OCI-LY1 (cell line): ENCODE data around the gene SAMD11.

Experiments used
- H2AFZ ChIP-seq: fragments of 200-600 bp; sonication (generic), shearing (Covaris generic); 2 replicates; pipeline ENCODE4 v1.6.0; 2014; ENCODE audit warnings: antibody characterized with exemption, mild to moderate bottlenecking, low read length
- H3F3A ChIP-seq: fragments of 200-600 bp; sonication (generic), shearing (Covaris generic); 2 replicates; pipeline ENCODE4 v1.6.0; 2014; ENCODE audit warnings: mild to moderate bottlenecking, antibody characterized with exemption, low read length, moderate library complexity; ENCODE audit not compliant: insufficient read depth
- H3K27ac ChIP-seq: fragments of 200-600 bp; sonication (generic); 2 replicates; pipeline ENCODE4 v1.5.1; 2014; ENCODE audit warnings: low read length, mixed run types, mild to moderate bottlenecking, low read depth; ENCODE audit not compliant: poor library complexity, severe bottlenecking
- H3K27me3 ChIP-seq: fragments of 200-600 bp; sonication (generic); 2 replicates; pipeline ENCODE4 v1.6.0; 2014; ENCODE audit warnings: antibody characterized with exemption, mild to moderate bottlenecking, low read length, moderate library complexity; ENCODE audit not compliant: insufficient read depth
- H3K36me3 ChIP-seq: fragments of 200-600 bp; sonication (generic); 2 replicates; pipeline ENCODE4 v1.6.1; 2014; ENCODE audit warnings: mild to moderate bottlenecking, antibody characterized with exemption, low read length, moderate library complexity, mixed read lengths; ENCODE audit not compliant: insufficient read depth
- H3K4me1 ChIP-seq: fragments of 200-600 bp; sonication (generic); 2 replicates; pipeline ENCODE4 v1.5.1; 2014; ENCODE audit warnings: mild to moderate bottlenecking, low read length, moderate library complexity; ENCODE audit not compliant: insufficient read depth, severe bottlenecking
- H3K4me2 ChIP-seq: fragments of 200-600 bp; sonication (generic), shearing (Covaris generic); 2 replicates; pipeline ENCODE4 v1.6.1; 2014; ENCODE audit warnings: low read length
- H3K4me3 ChIP-seq: fragments of 200-600 bp; sonication (generic); 2 replicates; pipeline ENCODE4 v1.5.1; 2014; ENCODE audit warnings: low read length, low read depth, mild to moderate bottlenecking, mixed read lengths; ENCODE audit not compliant: poor library complexity, severe bottlenecking
- H3K79me2 ChIP-seq: fragments of 200-600 bp; shearing (Covaris generic); 2 replicates; pipeline ENCODE4 v1.6.1; 2016; ENCODE audit warnings: mixed run types, low read length, mixed read lengths; ENCODE audit not compliant: insufficient read depth
- H3K9ac ChIP-seq: fragments of 200-600 bp; sonication (generic), shearing (Covaris generic); 2 replicates; pipeline ENCODE4 v1.6.1; 2014; ENCODE audit warnings: mild to moderate bottlenecking, low read length, mixed read lengths
- H3K9me2 ChIP-seq: fragments of 200-600 bp; sonication (generic), shearing (Covaris generic); 2 replicates; pipeline ENCODE4 v1.6.1; 2014; ENCODE audit warnings: low read depth, mild to moderate bottlenecking, low read length, mixed read lengths
- H3K9me3 ChIP-seq: fragments of 200-600 bp; shearing (Covaris generic); 2 replicates; pipeline ENCODE4 v1.6.1; 2014; ENCODE audit warnings: low read length, mixed read lengths
- H4K20me1 ChIP-seq: fragments of 200-600 bp; sonication (generic), shearing (Covaris generic); 2 replicates; pipeline ENCODE4 v1.6.0; 2016; ENCODE audit warnings: mild to moderate bottlenecking, low read length; ENCODE audit not compliant: insufficient read depth
- CTCF ChIP-seq: fragments of 200-600 bp; sonication (generic), shearing (Covaris generic); IDR thresholded peaks from 2 replicates; pipeline ENCODE4 v1.5.1; 2017; ENCODE audit warnings: mild to moderate bottlenecking, antibody characterized with exemption, low read length, moderate library complexity, mixed read lengths
- EZH2 ChIP-seq: fragments of 200-600 bp; sonication (generic), shearing (Covaris generic); IDR thresholded peaks from 2 replicates; pipeline ENCODE4 v1.8.0; 2017; ENCODE audit warnings: borderline replicate concordance, mixed run types, mild to moderate bottlenecking, antibody characterized with exemption, low read length, moderate library complexity, mixed read lengths

The SAMD11 gene

DNA sequence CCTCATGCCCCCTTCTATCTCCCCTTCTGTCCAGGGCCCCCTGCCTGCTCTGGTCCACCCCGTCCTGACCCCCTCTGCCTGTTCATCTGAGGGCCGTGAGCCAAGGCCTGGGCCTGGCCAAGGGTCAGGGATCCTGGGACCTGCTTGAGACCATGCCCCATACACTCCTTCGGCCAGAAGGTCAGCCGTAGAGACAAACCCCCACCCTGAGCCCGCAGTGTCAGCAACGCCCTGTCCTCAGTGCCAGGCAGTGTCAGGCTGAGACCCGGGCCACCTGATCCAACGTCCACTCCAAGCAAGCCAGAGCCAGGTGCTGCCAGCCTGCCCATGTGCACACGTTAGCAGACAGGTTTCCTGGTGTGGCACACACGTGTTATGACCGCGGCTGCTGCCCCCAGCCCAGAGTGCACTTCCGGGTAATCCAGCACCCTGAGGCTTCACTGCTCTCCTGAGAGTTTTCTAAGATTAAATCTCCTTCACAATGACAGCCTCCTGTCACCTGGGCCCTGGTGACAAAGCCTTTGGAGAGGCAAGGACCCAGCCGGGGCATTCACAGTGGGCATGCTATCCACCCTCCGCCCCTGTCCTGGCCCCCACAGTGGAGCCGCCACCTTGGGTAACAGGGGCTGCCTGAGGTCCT, 10.1 kb upstream of the SAMD11 start:
- Histone ChIP-seq H3K79me2 (no peaks in the 10 kb centered on the region), H3K36me3 (no peaks in the 10 kb centered on the region), H3K9me2 (no peaks in the 10 kb centered on the region), H2AFZ (no peak overlapping the region), H3K27me3 (peaks cover 18% of the 10 kb centered on the region), H3K4me1 (no peaks in the 10 kb centered on the region), H3K27ac (no peak overlapping the region), H3K4me2 (no peak overlapping the region), H3K4me3 (no peak overlapping the region), H3K9me3 (no peaks in the 10 kb centered on the region), H3F3A (no peaks in the 10 kb centered on the region), H4K20me1 (no peaks in the 10 kb centered on the region), H3K9ac (no peak overlapping the region)
- TF ChIP-seq CTCF = no peak
- no peak for TF ChIP-seq EZH2

DNA sequence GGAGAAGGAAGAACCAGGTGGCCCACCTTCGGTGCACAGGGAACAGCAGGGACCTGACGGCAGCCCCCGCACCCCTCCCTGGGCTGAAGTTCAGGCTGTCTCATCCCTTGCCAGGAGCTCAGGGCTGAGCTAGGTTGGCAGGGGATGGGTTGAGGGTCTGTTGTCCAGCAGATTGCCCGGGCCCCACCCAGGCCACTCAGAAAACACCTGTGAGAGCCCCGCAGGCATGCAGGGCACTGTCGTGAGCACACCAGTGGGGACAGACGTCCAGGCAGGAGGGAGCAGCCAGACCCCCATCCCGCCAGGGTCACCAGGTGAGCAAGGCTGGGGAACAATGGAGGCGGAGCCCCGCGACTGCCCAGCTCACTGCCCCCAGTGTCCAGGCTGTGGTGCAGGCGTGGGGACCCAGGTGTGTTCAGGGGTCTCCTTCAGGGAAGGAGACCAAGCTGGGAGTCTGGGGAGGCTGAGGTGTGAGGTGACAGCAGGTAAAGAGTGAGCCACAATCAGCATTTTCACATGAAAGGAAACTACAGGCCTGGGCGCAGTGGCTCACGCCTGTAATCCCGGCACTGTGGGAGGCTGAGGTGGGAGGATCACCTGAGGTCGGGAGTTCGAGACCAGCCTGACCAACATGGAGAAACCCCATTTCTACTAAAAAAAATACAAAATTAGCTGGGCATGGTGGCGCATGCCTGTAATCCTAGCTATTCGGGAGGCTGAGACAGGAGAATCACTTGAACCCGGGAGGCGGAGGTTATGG, 9.4 kb upstream of the SAMD11 start:
- Histone ChIP-seq H3K9me3 (no peaks in the 10 kb centered on the region), H4K20me1 (no peaks in the 10 kb centered on the region), H2AFZ (no peak overlapping the region), H3K36me3 (no peaks in the 10 kb centered on the region), H3F3A (no peaks in the 10 kb centered on the region), H3K27me3 (peaks cover 21% of the 10 kb centered on the region), H3K4me1 (no peaks in the 10 kb centered on the region), H3K4me3 (no peak overlapping the region), H3K27ac (no peak overlapping the region), H3K9ac (no peak overlapping the region), H3K4me2 (no peak overlapping the region), H3K9me2 (no peaks in the 10 kb centered on the region), H3K79me2 (no peaks in the 10 kb centered on the region)
- TF ChIP-seq EZH2 (no peak), CTCF (no peak)

DNA sequence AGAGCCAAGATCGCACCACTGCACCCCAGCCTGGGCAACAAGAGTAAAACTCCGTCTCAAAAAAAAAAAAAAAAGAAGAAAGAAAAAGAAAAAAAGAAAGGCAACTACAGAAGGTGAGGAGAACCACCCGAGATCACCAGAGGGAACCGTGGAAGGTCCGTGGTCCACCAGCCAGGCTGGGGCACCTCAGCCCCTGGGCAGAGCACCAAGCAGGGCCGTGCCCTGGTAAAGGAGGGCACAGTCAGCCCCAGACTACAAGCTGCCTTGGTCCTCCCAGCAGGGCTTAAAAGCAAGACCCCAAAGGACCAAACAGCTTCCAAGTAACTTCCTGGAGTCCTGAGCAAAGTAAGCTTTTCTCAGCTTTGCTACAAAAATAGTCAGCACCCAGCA, 8.8 kb upstream of the SAMD11 start:
- H3K4me1 ChIP-seq = no peaks in the 10 kb centered on the region
- H3K36me3 ChIP-seq = no peaks in the 10 kb centered on the region
- H3K9me2 ChIP-seq = no peaks in the 10 kb centered on the region
- no peak overlapping the region for H3K4me2 ChIP-seq
- no peaks in the 10 kb centered on the region for H4K20me1 ChIP-seq
- H3F3A ChIP-seq = no peaks in the 10 kb centered on the region
- H3K27me3 ChIP-seq = peaks cover 21% of the 10 kb centered on the region
- H3K4me3 ChIP-seq = no peak overlapping the region
- H3K9ac ChIP-seq = no peak overlapping the region
- TF ChIP-seq CTCF (no peak), EZH2 (no peak)
- H3K79me2 ChIP-seq = no peaks in the 10 kb centered on the region
- no peaks in the 10 kb centered on the region for H3K9me3 ChIP-seq
- no peak overlapping the region for H2AFZ ChIP-seq
- H3K27ac ChIP-seq = no peak overlapping the region
